IMR-90 (cell line): Measurements from ENCODE around the gene SLC44A1.

ENCODE experiments used
- BHLHE40 ChIP-seq: fragments of 150-350 bp; IDR thresholded peaks from 2 replicates; pipeline ENCODE4 v1.6.1; 2016; ENCODE audit warnings: mild to moderate bottlenecking, low read depth, low read length
- CEBPB ChIP-seq: IDR thresholded peaks from 2 replicates; pipeline ENCODE4 v1.6.1; 2012; ENCODE audit warnings: low read depth, low read length, improper control_type of control experiment
- CHD1 ChIP-seq: IDR thresholded peaks from 2 replicates; pipeline ENCODE4 v1.6.1; 2012; ENCODE audit warnings: low read depth, low read length, improper control_type of control experiment
- MAFK ChIP-seq: IDR thresholded peaks from 2 replicates; pipeline ENCODE4 v1.6.1; 2012; ENCODE audit warnings: low read depth, low read length, improper control_type of control experiment
- MAZ ChIP-seq: IDR thresholded peaks from 2 replicates; pipeline ENCODE4 v1.6.1; 2012; ENCODE audit warnings: low read depth, mild to moderate bottlenecking, low read length, improper control_type of control experiment, moderate library complexity, borderline replicate concordance
- MXI1 ChIP-seq: IDR thresholded peaks from 2 replicates; pipeline ENCODE4 v1.6.1; 2012; ENCODE audit warnings: low read depth, mild to moderate bottlenecking, low read length, moderate library complexity, borderline replicate concordance
- POLR2A ChIP-seq: IDR thresholded peaks from 2 replicates; pipeline ENCODE4 v1.6.1; 2012; ENCODE audit warnings: mild to moderate bottlenecking, low read depth, low read length
- RAD21 ChIP-seq: IDR thresholded peaks from 2 replicates; pipeline ENCODE4 v1.6.1; 2012; ENCODE audit warnings: low read length, improper control_type of control experiment
- RFX5 ChIP-seq: IDR thresholded peaks from 2 replicates; pipeline ENCODE4 v1.8.0; 2012; ENCODE audit warnings: low read depth, mild to moderate bottlenecking, low read length, moderate library complexity
- TF ChIP-seq, protein P1 (sequence below): conservative IDR thresholded peaks from 2 replicates; pipeline ENCODE4 v1.5.1; 2012; ENCODE audit warnings: mild to moderate bottlenecking, low read depth, low read length, improper control_type of control experiment
- TF ChIP-seq, protein P2 (sequence below): fragments of 150-350 bp; IDR thresholded peaks from 2 replicates; pipeline ENCODE4 v1.6.1; 2016; ENCODE audit warnings: low read depth, mild to moderate bottlenecking, low read length, moderate library complexity, borderline replicate concordance

DNA sequence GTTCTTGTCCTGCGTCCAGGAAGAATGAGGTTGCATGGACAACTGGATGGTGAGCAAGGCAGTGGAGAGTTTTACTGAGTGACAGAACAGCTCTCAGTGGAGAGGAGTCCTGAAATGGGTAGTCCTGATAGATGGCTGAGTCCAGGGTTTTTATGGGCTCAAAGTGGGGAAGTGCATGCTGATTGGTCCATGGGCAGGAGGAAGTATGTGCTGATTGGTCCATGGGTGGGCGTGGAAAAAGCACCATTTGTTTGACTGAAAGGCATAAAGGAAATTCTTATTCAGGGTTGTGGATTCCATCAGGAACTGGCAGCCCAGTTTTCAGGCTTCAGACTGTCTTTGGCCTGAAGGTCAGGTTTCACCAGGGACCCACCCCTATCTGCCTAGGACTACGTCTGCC is 214.0 kb downstream of the SLC44A1 start:
- TF ChIP-seq, protein P1, sequence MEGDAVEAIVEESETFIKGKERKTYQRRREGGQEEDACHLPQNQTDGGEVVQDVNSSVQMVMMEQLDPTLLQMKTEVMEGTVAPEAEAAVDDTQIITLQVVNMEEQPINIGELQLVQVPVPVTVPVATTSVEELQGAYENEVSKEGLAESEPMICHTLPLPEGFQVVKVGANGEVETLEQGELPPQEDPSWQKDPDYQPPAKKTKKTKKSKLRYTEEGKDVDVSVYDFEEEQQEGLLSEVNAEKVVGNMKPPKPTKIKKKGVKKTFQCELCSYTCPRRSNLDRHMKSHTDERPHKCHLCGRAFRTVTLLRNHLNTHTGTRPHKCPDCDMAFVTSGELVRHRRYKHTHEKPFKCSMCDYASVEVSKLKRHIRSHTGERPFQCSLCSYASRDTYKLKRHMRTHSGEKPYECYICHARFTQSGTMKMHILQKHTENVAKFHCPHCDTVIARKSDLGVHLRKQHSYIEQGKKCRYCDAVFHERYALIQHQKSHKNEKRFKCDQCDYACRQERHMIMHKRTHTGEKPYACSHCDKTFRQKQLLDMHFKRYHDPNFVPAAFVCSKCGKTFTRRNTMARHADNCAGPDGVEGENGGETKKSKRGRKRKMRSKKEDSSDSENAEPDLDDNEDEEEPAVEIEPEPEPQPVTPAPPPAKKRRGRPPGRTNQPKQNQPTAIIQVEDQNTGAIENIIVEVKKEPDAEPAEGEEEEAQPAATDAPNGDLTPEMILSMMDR, result no peak
- TF ChIP-seq CEBPB, result no peak
- TF ChIP-seq RAD21, result no peak
- no peak for TF ChIP-seq MAZ
- no peak for TF ChIP-seq POLR2A
- no peak for TF ChIP-seq MXI1
- no peak for TF ChIP-seq RFX5
- TF ChIP-seq, protein P2, sequence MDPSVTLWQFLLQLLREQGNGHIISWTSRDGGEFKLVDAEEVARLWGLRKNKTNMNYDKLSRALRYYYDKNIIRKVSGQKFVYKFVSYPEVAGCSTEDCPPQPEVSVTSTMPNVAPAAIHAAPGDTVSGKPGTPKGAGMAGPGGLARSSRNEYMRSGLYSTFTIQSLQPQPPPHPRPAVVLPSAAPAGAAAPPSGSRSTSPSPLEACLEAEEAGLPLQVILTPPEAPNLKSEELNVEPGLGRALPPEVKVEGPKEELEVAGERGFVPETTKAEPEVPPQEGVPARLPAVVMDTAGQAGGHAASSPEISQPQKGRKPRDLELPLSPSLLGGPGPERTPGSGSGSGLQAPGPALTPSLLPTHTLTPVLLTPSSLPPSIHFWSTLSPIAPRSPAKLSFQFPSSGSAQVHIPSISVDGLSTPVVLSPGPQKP, result no peak
- TF ChIP-seq MAFK, result no peak
- no peak for TF ChIP-seq BHLHE40
- no peak for TF ChIP-seq CHD1
